ENCODE data around the gene PRR14.
A peak's percentile ranks its signal among the peaks of the same experiment; 100 is the strongest.

PRR14 gene

GRCh38 chr16:30650369-30651123 lies at the start of gene PRR14:
Gene PRR14, plus strand, starts transcription at chr16:30650960. Its CDS starts 686 bp downstream, at chr16:30651646.
- Mint-ChIP-seq H3K27ac (peak within 1 kb of the TSS; percentile 99), H3K36me3 (peaks cover 30% of the 10 kb centered on the region), H3K4me1 (peaks cover 39% of the 10 kb centered on the region), H3K9me3 (no peaks in the 10 kb centered on the region), H3K4me3 (peak within 1 kb of the TSS; percentile 99), H3K27me3 (peaks cover 8% of the 10 kb centered on the region)
- peak; percentile 100 for DNase-seq
- CTCF ChIA-PET: interaction anchor here (0.9 to 3.2 kb wide), 10 partner anchors 9 to 558 kb away, joined by 3 to 22 read pairs (median 4); partner anchors contain the start of genes DCTPP1, FBRS and TBX6

- H3K4me3 Mint-ChIP-seq: no peak overlapping the region
- CTCF ChIA-PET: interaction anchor here (0.7 to 2.7 kb wide), 3 partner anchors 13 to 66 kb away, joined by 3 to 17 read pairs (median 4); no protein-coding TSS in a partner anchor
- no peaks in the 10 kb centered on the region for H3K9me3 Mint-ChIP-seq
- DNase-seq: no peak
- H3K27me3 Mint-ChIP-seq: no peaks in the 10 kb centered on the region
- no peak overlapping the region for H3K27ac Mint-ChIP-seq
- peaks cover 12% of the 10 kb centered on the region for H3K4me1 Mint-ChIP-seq
- peaks cover 30% of the 10 kb centered on the region for H3K36me3 Mint-ChIP-seq
Observed at GRCh38 chr16:30601966-30602365, 48.8 kb upstream of the PRR14 start.

GRCh38 chr16:30602616-30603277 lies 48.0 kb upstream of the PRR14 start:
- CTCF ChIA-PET: interaction anchor here (0.7 to 2.7 kb wide), 3 partner anchors 12 to 67 kb away, joined by 3 to 17 read pairs (median 4); no protein-coding TSS in a partner anchor
- Mint-ChIP-seq H3K4me1 (peaks cover 14% of the 10 kb centered on the region), H3K27me3 (no peaks in the 10 kb centered on the region), H3K4me3 (no peak overlapping the region), H3K27ac (no peak overlapping the region), H3K36me3 (peaks cover 34% of the 10 kb centered on the region), H3K9me3 (no peaks in the 10 kb centered on the region)
- no peak for DNase-seq

GRCh38 chr16:30603945-30604315 lies 46.8 kb upstream of the PRR14 start:
- no peaks in the 10 kb centered on the region for H3K27me3 Mint-ChIP-seq
- H3K4me1 Mint-ChIP-seq: peaks cover 15% of the 10 kb centered on the region
- no peaks in the 10 kb centered on the region for H3K9me3 Mint-ChIP-seq
- peaks cover 37% of the 10 kb centered on the region for H3K36me3 Mint-ChIP-seq
- CTCF ChIA-PET: no interaction called here
- no peak overlapping the region for H3K4me3 Mint-ChIP-seq
- no peak overlapping the region for H3K27ac Mint-ChIP-seq
- DNase-seq: no peak

- CTCF ChIA-PET: interaction anchor here (1.2 kb wide), 1 partner anchor 15 kb away, joined by 3 read pairs; no protein-coding TSS in a partner anchor
- Mint-ChIP-seq H3K27ac (no peak overlapping the region), H3K36me3 (peaks cover 37% of the 10 kb centered on the region)
Observed at GRCh38 chr16:30604316-30604947, 46.3 kb upstream of the PRR14 start.

GRCh38 chr16:30605158-30605557 lies 45.6 kb upstream of the PRR14 start:
- H3K27ac Mint-ChIP-seq: no peak overlapping the region

More at GRCh38 chr16:30604316-30604947, 46.3 kb upstream of the PRR14 start:
- DNase-seq: no peak
- H3K9me3 Mint-ChIP-seq: no peaks in the 10 kb centered on the region
- H3K4me3 Mint-ChIP-seq: no peak overlapping the region
- H3K27me3 Mint-ChIP-seq: no peaks in the 10 kb centered on the region
- peaks cover 20% of the 10 kb centered on the region for H3K4me1 Mint-ChIP-seq

GRCh38 chr16:30606004-30606403 lies 44.8 kb upstream of the PRR14 start:
- DNase-seq: no peak
- Mint-ChIP-seq H3K27me3 (peaks cover 3% of the 10 kb centered on the region), H3K4me3 (no peak overlapping the region), H3K36me3 (peaks cover 43% of the 10 kb centered on the region), H3K4me1 (peaks cover 29% of the 10 kb centered on the region), H3K9me3 (no peaks in the 10 kb centered on the region), H3K27ac (no peak overlapping the region)
- CTCF ChIA-PET: interaction anchor here (1.3 to 1.4 kb wide), 2 partner anchors 8 to 176 kb away, joined by 5 to 6 read pairs; partner anchors contain the start of gene DCTPP1

More at GRCh38 chr16:30605158-30605557, 45.6 kb upstream of the PRR14 start:
- peaks cover 21% of the 10 kb centered on the region for H3K4me1 Mint-ChIP-seq
- no peak for DNase-seq
- H3K9me3 Mint-ChIP-seq: no peaks in the 10 kb centered on the region
- H3K27me3 Mint-ChIP-seq: no peaks in the 10 kb centered on the region
- H3K36me3 Mint-ChIP-seq: peaks cover 39% of the 10 kb centered on the region
- H3K4me3 Mint-ChIP-seq: no peak overlapping the region
- CTCF ChIA-PET: interaction anchor here (1.2 kb wide), 1 partner anchor 14 kb away, joined by 3 read pairs; no protein-coding TSS in a partner anchor

- Mint-ChIP-seq H3K36me3 (peaks cover 33% of the 10 kb centered on the region), H3K9me3 (no peaks in the 10 kb centered on the region), H3K27ac (peak overlapping the region; percentile 97), H3K4me3 (peak overlapping the region; percentile 88), H3K27me3 (peaks cover 3% of the 10 kb centered on the region), H3K4me1 (peaks cover 35% of the 10 kb centered on the region)
- peak; percentile 61 for DNase-seq
- CTCF ChIA-PET: interaction anchor here (0.5 to 3.8 kb wide), 9 partner anchors 9 to 179 kb away, joined by 3 to 26 read pairs (median 4); partner anchors contain the start of genes DCTPP1 and PRR14
Observed at GRCh38 chr16:30609002-30609925, 41.5 kb upstream of the PRR14 start.

GRCh38 chr16:30609926-30610839 lies 40.6 kb upstream of the PRR14 start, which contains the start of gene ZNF689:
Gene ZNF689, minus strand, starts transcription at chr16:30610389. Its CDS starts 348 bp downstream, at chr16:30610041.
- CTCF ChIA-PET: interaction anchor here (0.6 to 3.8 kb wide), 6 partner anchors 12 to 180 kb away, joined by 3 to 26 read pairs (median 3); partner anchors contain the start of gene DCTPP1
- peak within 1 kb of the TSS; percentile 97 for H3K27ac Mint-ChIP-seq
- peaks cover 36% of the 10 kb centered on the region for H3K4me1 Mint-ChIP-seq
- peak within 1 kb of the TSS; percentile 88 for H3K4me3 Mint-ChIP-seq
- peaks cover 4% of the 10 kb centered on the region for H3K27me3 Mint-ChIP-seq
- H3K9me3 Mint-ChIP-seq: no peaks in the 10 kb centered on the region
- peaks cover 25% of the 10 kb centered on the region for H3K36me3 Mint-ChIP-seq
- DNase-seq: peak; percentile 96

GRCh38 chr16:30615358-30616091 lies 35.2 kb upstream of the PRR14 start:
- Mint-ChIP-seq H3K27ac (no peak overlapping the region), H3K9me3 (no peaks in the 10 kb centered on the region), H3K4me3 (no peak overlapping the region), H3K36me3 (peaks cover under 1% of the 10 kb centered on the region), H3K27me3 (peaks cover 12% of the 10 kb centered on the region), H3K4me1 (peaks cover 15% of the 10 kb centered on the region)
- CTCF ChIA-PET: interaction anchor here (0.6 to 3.6 kb wide), 31 partner anchors 8 to 552 kb away, joined by 3 to 34 read pairs (median 4); partner anchors contain the start of genes DCTPP1 and ZNF688
- DNase-seq: peak; percentile 87

GRCh38 chr16:30619202-30619601 lies 31.6 kb upstream of the PRR14 start:
- Mint-ChIP-seq H3K36me3 (no peaks in the 10 kb centered on the region), H3K27me3 (peaks cover 31% of the 10 kb centered on the region), H3K4me1 (peaks cover 5% of the 10 kb centered on the region), H3K27ac (no peak overlapping the region), H3K4me3 (no peak overlapping the region), H3K9me3 (no peaks in the 10 kb centered on the region)
- CTCF ChIA-PET: interaction anchor here (0.7 to 2.5 kb wide), 6 partner anchors 7 to 21 kb away, joined by 3 to 15 read pairs (median 3); no protein-coding TSS in a partner anchor
- no peak for DNase-seq
